OCI-LY7 (cell line): ENCODE measurements around the gene C6orf141. TPM values are rescaled to one million over a fixed set of nuclear protein-coding genes. Genes with fewer than 3 reads are reported as not detected.

Experiments
- BruUV-seq: library from RNA; stranded (reverse); fragments of 400-500 nt; replicated peaks from 2 replicates; lab custom pipeline; 2021; lab: Mats Ljungman, UMichigan
- CTCF ChIA-PET: fragments of 300-600 bp; sonication (Branson Sonifier 250); formaldehyde crosslinking; loops from one replicate; lab custom pipeline; 2022; ENCODE audit warnings: antibody characterized with exemption; ENCODE audit not compliant: unreplicated experiment; lab: Charles Lee
- POLR2A ChIA-PET: fragments of 300-600 bp; sonication (Branson Sonifier 250); formaldehyde crosslinking; loops from one replicate; lab custom pipeline; 2022; ENCODE audit warnings: antibody characterized with exemption; lab: Charles Lee
- DNase-seq: peaks from one replicate; pipeline ENCODE4 v3.0.0-alpha.2; 2015; ENCODE audit warnings: low spot score
- H2AFZ ChIP-seq: fragments of 200-600 bp; sonication (generic), shearing (Covaris generic); 2 replicates; pipeline ENCODE4 v1.6.1; 2014; ENCODE audit warnings: mild to moderate bottlenecking, antibody characterized with exemption, low read length, moderate library complexity
- H3K27ac ChIP-seq: fragments of 200-600 bp; sonication (generic); 2 replicates; pipeline ENCODE4 v1.5.1; 2014; ENCODE audit warnings: mixed run types, low read depth, mild to moderate bottlenecking, moderate library complexity, low read length, inconsistent platforms; ENCODE audit not compliant: poor library complexity, severe bottlenecking
- H3K36me3 ChIP-seq: fragments of 200-600 bp; sonication (generic); 2 replicates; pipeline ENCODE4 v1.6.1; 2014; ENCODE audit warnings: mild to moderate bottlenecking, antibody characterized with exemption, low read length, moderate library complexity, mixed read lengths; ENCODE audit not compliant: insufficient read depth
- H3K4me1 ChIP-seq: fragments of 200-600 bp; sonication (generic); 2 replicates; pipeline ENCODE4 v1.5.1; 2014; ENCODE audit warnings: mild to moderate bottlenecking, low read length; ENCODE audit not compliant: insufficient read depth, poor library complexity, severe bottlenecking
- H3K4me2 ChIP-seq: fragments of 200-600 bp; sonication (generic); 2 replicates; pipeline ENCODE4 v1.6.1; 2014; ENCODE audit warnings: mild to moderate bottlenecking, low read length
- H3K4me3 ChIP-seq: fragments of 200-600 bp; sonication (generic); 2 replicates; pipeline ENCODE4 v1.5.1; 2014; ENCODE audit warnings: mild to moderate bottlenecking, low read depth, low read length; ENCODE audit not compliant: poor library complexity, severe bottlenecking
- H3K79me2 ChIP-seq: fragments of 200-600 bp; sonication (generic); 2 replicates; pipeline ENCODE4 v1.6.1; 2016; ENCODE audit warnings: low read depth, mild to moderate bottlenecking, low read length, moderate library complexity, mixed read lengths; ENCODE audit not compliant: insufficient read depth
- H3K9me2 ChIP-seq: fragments of 200-600 bp; sonication (generic); 2 replicates; pipeline ENCODE4 v1.6.1; 2016; ENCODE audit warnings: mild to moderate bottlenecking, low read length, mixed read lengths; ENCODE audit not compliant: insufficient read depth
- H3K9me3 ChIP-seq: fragments of 200-600 bp; sonication (generic); 2 replicates; pipeline ENCODE4 v1.6.1; 2014; ENCODE audit warnings: mild to moderate bottlenecking, mixed run types, low read length, mixed read lengths
- H4K20me1 ChIP-seq: fragments of 200-600 bp; sonication (generic); 2 replicates; pipeline ENCODE4 v1.6.1; 2014; ENCODE audit warnings: mild to moderate bottlenecking, antibody characterized with exemption, low read length, moderate library complexity, mixed read lengths; ENCODE audit not compliant: insufficient read depth
- EZH2phosphoT487 ChIP-seq: fragments of 200-600 bp; sonication (generic); IDR thresholded peaks from 2 replicates; pipeline ENCODE4 v1.6.1; 2018; ENCODE audit warnings: low read depth, borderline replicate concordance, mild to moderate bottlenecking, mixed run types, antibody characterized with exemption, low read length, moderate library complexity, mixed read lengths
- intact Hi-C: fragments of 100-400 bp; cut with micrococcal nuclease; formaldehyde crosslinking; loops from one replicate; pipeline ENCODE4 v1.10.0; 2022; ENCODE audit not compliant: unreplicated experiment
- total RNA-seq, 2 experiments: library from RNA; depleted of rRNA in 1 of 2; stranded (reverse); fragments of >200 nt in 1 of 2; shearing (Covaris generic) in 1 of 2; gene quantifications; 2 replicates each; pipeline ENCODE4 v1.2.3, GENCODE V29; 2014 to 2022
- TF ChIP-seq, protein P1 (sequence below): fragments of 200-600 bp; sonication (generic); conservative IDR thresholded peaks from 2 replicates; pipeline ENCODE4 v1.5.1; 2014; ENCODE audit warnings: mild to moderate bottlenecking, antibody characterized with exemption, low read length, moderate library complexity, mixed read lengths

C6orf141 gene
- total RNA-seq, 2 experiments from 2014 or later = not detected

DNA sequence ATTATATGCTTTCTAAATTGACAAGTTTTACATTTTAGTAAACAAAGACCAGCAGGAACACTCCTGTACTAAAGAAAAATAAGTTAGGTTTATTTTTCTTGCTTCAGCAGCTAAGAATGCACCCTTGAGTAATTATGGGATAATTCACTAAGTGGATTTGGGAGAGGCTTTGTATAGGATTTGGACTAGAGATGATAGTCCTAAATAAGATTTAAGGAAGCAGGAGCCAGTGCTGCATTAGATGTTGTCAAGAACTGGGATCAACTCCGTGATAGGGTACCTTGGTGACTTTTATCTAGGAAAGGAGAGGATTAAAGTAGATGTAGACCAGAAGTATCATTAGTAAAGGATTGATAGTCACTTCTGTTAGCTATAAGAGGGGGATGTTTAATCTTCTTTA is 4.1 kb upstream of the C6orf141 start:
- no peak overlapping the region for H3K4me2 ChIP-seq
- no peaks in the 10 kb centered on the region for H3K4me1 ChIP-seq
- H3K27ac ChIP-seq = no peak overlapping the region
- no TSS peak for BruUV-seq
- no peak for DNase-seq
- H2AFZ ChIP-seq = no peak overlapping the region
- H3K9me2 ChIP-seq = no peaks in the 10 kb centered on the region
- H4K20me1 ChIP-seq = no peaks in the 10 kb centered on the region
- H3K36me3 ChIP-seq = no peaks in the 10 kb centered on the region
- no peaks in the 10 kb centered on the region for H3K9me3 ChIP-seq
- no peak for TF ChIP-seq EZH2phosphoT487
- TF ChIP-seq, protein P1, sequence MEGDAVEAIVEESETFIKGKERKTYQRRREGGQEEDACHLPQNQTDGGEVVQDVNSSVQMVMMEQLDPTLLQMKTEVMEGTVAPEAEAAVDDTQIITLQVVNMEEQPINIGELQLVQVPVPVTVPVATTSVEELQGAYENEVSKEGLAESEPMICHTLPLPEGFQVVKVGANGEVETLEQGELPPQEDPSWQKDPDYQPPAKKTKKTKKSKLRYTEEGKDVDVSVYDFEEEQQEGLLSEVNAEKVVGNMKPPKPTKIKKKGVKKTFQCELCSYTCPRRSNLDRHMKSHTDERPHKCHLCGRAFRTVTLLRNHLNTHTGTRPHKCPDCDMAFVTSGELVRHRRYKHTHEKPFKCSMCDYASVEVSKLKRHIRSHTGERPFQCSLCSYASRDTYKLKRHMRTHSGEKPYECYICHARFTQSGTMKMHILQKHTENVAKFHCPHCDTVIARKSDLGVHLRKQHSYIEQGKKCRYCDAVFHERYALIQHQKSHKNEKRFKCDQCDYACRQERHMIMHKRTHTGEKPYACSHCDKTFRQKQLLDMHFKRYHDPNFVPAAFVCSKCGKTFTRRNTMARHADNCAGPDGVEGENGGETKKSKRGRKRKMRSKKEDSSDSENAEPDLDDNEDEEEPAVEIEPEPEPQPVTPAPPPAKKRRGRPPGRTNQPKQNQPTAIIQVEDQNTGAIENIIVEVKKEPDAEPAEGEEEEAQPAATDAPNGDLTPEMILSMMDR = no peak
- H3K79me2 ChIP-seq = no peaks in the 10 kb centered on the region
- intact Hi-C loops = no loop called here
- ChIA-PET POLR2A (interaction anchor here (0.7 kb wide), 1 partner anchor 13 kb away, joined by 5 read pairs; no protein-coding TSS in a partner anchor), CTCF (no interaction called here)
- H3K4me3 ChIP-seq = no peak overlapping the region

DNA sequence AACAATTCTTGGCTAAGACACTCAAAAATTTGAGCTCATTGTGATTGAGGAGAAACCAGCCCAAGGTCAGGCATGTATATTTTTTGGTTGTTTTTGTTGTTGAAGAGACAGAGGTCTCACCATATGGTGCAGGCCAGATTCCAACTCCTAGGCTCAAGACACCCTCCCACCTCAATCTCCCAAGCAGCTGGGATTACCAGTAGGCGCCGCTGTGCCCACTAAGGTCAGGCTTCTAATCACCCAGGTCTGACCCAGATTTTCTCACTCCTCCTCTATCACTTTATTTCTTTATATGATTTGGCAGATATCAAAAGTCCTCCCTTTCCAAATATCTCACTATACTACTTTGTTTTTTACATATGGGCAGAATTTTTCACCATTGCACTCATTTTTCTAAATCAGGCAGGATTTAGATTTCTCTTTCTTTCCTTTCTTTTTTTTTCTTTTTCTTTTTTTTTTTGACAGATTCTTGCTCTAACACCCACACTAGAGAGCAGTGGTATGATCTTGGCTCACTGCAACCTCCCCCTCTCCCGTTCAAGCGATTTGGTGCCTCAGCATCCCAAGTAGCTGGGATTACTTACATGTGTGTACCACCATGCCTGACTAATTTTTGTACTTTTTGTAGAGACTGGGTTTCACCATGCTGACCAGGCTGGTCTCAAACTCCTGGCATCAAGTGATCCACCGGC is 1.7 kb upstream of the C6orf141 start:
- intact Hi-C loops = no loop called here
- no peak overlapping the region for H3K27ac ChIP-seq
- POLR2A ChIA-PET = interaction anchor here (0.6 to 0.8 kb wide), 2 partner anchors 8 to 17 kb away, joined by 3 read pairs; no protein-coding TSS in a partner anchor
- H3K4me2 ChIP-seq = no peak overlapping the region
- H3K4me3 ChIP-seq = no peak overlapping the region
- H3K36me3 ChIP-seq = no peaks in the 10 kb centered on the region
- CTCF ChIA-PET = no interaction called here
- no peak overlapping the region for H2AFZ ChIP-seq
- no peaks in the 10 kb centered on the region for H3K9me2 ChIP-seq
- no peak for DNase-seq
- no peaks in the 10 kb centered on the region for H3K9me3 ChIP-seq
- no peaks in the 10 kb centered on the region for H3K79me2 ChIP-seq
- no TSS peak for BruUV-seq
- H3K4me1 ChIP-seq = no peaks in the 10 kb centered on the region
- H4K20me1 ChIP-seq = no peaks in the 10 kb centered on the region
- no peak for TF ChIP-seq EZH2phosphoT487
- TF ChIP-seq, protein P1 = no peak
